HTERT RPE-1 (cell line): ENCODE measurements around the gene TM4SF18.
"Not testable (repeated sequence)": the region's sequence is repeated elsewhere in the genome, so short reads cannot be mapped to it uniquely, and the experiment has no call there.

Experiments
- in situ Hi-C: fragments of 300-500 bp; cut with MboI; formaldehyde crosslinking; loops from 4 replicates; pipeline ENCODE4 v1.14.3; 2020; ENCODE audit warnings: low sequenced_read_pairs

TM4SF18 gene, protein sequence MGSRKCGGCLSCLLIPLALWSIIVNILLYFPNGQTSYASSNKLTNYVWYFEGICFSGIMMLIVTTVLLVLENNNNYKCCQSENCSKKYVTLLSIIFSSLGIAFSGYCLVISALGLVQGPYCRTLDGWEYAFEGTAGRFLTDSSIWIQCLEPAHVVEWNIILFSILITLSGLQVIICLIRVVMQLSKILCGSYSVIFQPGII

DNA sequence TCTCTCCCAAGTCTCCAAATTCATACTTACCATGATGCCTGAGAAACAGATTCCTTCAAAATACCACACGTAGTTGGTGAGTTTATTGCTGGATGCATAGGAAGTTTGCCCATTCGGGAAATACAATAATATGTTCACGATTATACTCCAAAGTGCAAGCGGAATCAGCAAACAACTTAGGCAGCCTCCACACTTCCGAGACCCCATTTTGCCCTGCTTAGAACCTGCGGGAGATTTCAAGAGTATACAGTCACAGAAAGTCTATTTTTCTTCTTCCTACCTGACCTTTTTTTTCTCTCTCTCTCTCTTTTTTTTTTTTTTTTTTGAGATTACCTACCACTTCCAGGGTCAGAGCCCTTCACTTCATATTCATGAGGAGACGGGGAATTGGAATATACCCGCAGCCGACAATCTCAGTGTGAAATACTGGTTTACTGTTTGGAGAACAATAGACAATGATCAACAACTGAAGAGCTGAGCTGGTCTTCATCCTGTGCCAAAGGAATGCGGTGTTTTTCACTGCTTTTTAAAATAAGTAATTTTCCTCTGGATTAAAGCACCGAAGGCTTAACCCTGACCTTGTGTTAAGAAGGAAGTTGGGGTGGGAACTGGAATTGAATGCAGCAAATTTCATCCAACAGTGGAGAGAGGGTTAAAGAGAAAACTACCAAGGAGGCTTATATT is at the start of gene TM4SF18:
TM4SF18 (minus strand) TSS at position 461 of the 684 bp plus-strand sequence; CDS start at position 207, 254 bp downstream.
- in situ Hi-C loops = no loop called here

DNA sequence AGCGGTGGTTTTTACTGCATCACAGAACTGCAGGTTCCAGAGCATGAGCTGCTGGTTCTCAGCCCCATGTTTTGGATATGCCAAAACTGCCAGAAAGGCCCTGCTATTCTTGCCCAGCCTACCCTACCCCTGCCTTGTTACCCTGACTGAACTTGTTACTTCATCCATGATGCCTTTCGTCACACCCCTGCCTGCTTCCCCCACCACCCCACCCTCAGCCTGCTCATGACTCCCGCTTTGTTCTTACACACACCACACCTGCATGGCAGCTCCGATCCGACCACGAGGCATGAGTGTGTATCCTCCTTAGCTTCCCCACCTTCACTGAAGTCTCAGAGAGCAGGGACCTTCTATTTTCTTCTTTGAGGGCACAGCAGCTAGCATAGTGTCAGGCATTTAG is 49.1 kb upstream of the TM4SF18 start:
- in situ Hi-C loops = no loop called here

DNA sequence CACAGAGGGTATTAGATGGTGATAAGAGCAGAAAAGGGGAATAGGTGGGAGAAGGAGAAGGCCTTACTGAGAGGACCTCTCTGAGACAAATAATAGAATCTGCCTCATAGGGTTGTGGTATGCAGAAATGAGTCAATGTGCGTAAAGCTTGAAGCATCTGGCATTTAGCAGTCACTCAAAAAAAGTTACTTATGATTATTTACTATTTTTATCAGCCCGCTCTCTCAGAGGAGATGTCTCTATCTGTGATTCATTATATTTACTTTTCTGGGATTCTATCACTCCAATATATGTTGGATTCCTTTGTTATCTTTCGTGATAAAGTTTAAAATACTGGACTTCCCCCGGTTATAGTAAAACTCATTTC is 48.6 kb upstream of the TM4SF18 start:
- in situ Hi-C loops = no loop called here

DNA sequence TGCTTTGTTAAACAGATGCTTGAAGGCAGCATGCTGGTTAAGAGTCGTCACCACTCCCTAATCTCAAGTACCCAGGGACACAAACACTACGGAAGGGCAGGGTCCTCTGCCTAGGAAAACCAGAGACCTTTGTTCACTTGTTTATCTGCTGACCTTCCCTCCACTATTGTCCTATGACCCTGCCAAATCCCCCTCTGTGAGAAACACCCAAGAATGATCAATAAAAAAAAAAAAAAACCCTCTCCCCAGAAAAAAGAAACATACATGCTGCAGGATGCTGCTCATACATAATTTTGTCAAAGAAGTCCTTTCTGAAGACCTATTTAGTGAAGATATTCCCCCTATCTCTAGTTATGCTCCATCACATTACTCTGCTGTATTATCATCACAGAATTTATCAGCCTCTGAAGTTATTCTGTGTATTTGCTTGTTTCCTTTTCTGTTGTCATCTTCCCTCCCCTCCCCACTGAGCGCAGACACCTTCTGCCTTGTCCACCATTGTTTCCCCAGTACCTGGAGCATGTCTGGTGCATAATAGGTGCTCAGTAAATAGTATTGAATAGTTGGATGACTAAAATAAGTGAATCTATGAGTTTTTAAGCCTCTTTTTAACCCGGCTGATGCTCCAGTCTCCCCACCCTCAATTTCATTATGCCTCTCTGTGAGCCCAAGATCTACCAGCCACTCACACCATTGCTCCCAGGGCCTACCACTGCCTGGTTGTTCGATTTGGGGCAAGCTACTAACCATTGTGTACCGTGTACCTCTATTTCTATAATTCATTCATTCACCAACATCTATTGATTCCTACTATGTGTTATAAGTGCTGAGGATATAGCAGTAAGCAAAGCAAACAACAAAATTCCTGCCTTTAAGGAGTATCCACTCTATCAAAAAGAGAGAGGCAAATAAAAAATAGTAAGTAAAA is 48.0 kb upstream of the TM4SF18 start:
- in situ Hi-C loops = no loop called here

DNA sequence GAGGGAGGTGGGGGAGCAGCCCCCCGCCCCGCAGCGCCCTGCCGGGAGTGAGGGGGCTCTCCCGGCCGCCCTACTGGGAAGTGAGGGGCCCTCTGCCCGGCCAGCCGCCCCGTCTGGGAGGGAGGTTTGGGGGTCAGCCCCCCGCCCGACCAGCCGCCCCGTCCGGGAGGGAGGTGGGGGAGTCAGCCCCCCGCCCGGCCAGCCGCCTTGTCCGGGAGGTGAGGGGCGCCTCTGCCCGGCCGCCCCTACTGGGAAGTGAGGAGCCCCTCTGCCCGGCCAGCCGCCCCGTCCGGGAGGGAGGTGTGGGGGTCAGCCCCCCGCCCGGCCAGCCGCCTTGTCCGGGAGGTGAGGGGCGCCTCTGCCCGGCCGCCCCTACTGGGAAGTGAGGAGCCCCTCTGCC is 46.8 kb upstream of the TM4SF18 start:
- in situ Hi-C loops = not testable (repeated sequence)

DNA sequence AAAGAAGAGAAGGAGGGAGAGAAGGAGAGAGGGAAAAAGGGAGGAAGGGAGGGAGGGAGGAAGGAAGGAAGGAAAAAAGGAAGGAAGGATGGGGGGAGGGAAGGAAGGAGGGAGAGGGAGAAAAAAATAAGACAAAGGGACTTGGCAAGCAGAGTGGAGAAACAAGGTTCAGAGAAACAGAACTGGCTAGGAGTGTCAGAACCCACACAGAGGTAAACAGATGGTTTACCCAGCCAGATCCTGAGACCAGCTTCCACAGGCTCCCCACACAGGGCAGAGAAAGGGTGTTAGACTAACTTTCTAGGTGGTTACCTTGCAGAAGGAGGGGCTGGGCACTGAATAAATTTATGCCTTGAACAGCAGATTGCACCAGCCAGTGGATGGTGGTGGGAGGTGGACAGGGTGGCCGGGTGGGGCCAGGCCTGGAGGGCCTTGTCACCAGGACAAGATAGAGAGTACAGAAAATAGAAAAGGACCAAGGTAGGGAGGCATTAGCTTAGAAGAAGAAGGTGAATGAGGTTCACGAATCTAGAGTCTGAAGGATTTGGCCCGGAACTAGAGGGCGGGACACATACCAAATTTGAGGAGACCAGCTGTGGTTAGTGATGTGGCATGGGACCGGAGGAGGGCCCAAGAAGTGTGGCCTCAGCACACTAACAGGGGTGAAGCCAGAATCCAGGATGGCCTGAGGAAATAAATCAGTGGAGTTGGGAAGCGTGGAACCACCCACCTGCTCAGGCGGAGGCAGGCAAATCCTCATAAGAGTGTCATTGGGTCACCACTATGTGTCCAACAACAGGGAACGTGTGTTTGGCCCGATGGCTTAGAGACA is 45.3 kb upstream of the TM4SF18 start:
- in situ Hi-C loops = no loop called here

DNA sequence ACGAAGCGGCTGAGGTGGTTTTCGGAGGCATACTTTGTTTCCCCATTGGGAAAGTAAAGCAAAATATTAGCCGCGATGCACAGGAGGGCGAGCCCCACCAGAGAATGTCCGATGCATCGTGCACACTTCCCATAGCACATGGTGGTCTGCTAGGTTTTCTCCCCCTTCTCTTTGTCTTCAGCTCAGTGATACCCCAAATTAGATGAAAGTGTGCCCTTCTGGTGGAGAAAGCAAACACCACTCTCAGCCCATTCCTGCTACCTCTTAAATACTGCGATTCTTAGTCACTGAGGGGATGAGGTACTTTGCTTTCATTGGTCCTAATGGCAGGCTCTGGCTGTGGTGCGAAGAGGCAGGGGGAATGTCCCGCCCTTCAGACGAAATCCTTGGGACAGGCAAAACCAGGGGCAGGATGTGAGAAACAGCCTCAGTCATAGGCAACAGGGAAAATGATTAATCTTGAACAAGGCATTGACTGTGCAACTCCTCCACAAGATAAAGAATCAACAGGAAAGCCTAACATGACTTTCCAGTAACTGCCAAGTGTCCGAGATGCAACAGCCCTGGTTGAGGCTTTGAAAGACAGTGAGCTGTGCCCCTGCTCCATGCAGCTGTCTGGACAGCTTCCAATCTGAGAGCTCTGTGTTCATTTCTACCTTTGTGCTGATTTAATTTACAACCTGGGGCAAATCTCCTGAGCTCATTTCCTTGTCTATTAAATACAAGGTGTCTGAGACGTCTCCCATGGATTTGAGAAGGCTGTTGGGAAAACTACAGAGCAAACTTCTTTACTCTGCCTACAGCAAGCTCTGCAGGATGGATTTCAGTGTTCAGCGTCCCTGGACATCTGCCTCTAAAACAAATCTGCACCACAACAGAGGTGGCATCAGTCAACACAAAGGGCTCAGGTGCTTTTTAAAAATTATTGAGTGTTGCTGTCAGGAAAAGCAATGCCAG is 44.2 kb upstream of the TM4SF18 start, which contains the start of gene TM4SF1:
TM4SF1 (minus strand) TSS at position 242 of the 957 bp plus-strand sequence; CDS start at position 140, 102 bp downstream.
- in situ Hi-C loops = no loop called here

DNA sequence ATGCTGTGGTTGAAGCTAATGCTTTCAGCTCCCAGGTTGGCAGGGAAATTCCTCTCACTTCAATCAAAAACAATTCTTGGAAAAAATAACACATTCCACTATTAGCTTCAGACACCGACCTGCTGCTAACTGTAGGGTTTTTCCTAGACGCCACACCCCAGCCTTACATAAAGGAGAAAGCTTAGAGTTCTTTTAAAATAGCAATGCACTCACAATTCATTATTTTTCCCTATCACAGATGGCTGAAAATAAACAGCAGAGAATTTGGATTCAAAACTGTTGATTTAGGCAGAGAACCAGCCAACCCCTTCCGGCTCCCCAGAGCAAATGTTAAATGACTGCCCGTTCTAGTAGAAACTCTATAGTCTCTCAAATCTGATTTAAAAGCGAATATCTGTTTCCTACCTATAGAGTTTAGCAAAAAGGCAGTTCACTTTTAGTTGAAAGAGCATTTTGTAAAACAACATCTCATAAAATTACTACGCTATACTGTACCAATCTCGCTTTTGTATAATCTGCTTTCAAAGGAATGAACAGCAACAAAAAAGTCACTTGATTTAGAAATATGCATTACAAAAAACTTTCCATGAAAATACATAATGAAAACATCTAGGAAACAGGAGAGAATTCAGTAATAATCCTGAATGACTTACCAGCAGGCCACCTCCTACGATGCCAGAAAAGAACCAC is 43.4 kb upstream of the TM4SF18 start:
- in situ Hi-C loops = no loop called here

DNA sequence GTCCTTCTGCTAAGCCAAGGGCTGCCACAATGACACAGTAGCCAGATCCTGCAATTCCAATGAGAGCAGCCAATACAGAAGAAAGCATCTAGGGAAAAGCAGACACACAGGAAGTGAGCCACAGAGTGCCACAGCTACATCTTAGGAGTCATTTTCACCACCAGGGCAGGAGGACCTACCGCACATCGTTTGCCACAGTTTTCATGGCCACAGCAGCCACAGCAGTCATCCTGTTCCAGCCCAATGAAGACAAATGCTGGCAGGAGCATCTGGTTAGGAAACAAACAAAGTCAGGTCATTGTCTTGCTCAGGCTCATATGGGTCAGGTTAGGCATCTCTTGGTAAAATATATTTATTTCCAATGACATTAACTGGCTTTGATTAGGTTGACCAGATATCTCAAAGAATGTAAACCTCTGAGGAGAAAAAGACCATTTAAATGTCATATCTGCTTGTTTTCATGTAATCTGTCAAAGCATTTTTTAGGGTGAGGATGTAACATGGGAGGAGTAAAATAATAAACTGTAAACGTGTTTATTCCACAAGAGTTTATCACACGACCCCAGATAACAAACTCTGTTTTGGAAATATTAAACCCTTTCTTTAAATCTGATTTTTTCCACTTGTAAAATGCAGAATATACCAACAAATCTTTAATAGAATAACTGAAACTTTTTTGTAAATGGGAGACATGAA is 42.2 kb upstream of the TM4SF18 start:
- in situ Hi-C loops = no loop called here

DNA sequence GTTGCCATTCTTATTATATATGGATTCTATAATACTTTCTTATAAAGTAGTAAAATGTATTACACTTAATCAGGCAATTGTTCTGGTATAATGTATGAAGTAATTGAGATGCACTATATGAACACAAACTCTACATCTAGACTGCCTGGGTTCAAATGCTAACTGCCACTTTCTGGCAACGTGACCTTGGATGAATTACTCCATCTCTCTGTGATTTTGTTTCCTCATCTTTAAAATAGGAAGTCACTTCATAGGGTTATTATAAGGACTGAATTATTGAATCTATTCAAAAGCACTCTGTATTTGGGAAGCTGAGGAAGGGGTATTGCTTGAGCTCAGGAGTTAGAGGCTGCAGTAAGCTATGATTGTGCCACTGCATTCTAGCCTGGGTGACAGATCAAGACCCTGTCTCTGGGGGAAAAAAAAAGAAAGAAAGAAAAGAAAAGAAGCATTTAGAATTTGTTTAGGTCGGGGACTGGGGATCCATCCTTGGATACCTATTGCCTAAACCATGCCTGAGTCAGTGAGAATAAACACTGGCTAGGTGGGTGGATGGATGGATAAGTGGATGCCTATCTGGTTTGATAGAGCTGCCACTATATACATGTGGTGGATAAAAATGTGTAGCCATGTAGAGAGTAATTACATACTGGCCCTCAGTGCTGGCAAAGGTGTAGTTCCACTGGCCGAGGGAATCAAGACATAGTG is 41.5 kb upstream of the TM4SF18 start:
- in situ Hi-C loops = no loop called here

DNA sequence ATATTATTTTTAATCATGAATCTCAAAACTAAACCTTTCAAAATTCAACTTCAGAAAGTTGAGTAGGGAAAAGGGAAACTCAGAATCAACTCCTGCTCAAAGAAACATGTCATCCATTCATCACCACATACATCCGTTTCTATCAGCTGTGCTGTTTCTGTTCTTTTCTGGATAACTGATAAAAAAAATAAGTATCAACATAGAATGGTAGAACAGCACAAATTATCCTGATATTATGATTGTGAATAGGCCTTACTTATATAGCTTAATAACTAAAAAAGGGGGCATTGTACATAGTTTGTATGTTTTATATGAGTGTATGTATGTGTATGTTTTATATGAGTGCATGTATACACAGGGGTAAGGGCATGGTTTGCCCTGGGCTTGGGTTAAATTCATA is 41.0 kb upstream of the TM4SF18 start:
- in situ Hi-C loops = no loop called here

DNA sequence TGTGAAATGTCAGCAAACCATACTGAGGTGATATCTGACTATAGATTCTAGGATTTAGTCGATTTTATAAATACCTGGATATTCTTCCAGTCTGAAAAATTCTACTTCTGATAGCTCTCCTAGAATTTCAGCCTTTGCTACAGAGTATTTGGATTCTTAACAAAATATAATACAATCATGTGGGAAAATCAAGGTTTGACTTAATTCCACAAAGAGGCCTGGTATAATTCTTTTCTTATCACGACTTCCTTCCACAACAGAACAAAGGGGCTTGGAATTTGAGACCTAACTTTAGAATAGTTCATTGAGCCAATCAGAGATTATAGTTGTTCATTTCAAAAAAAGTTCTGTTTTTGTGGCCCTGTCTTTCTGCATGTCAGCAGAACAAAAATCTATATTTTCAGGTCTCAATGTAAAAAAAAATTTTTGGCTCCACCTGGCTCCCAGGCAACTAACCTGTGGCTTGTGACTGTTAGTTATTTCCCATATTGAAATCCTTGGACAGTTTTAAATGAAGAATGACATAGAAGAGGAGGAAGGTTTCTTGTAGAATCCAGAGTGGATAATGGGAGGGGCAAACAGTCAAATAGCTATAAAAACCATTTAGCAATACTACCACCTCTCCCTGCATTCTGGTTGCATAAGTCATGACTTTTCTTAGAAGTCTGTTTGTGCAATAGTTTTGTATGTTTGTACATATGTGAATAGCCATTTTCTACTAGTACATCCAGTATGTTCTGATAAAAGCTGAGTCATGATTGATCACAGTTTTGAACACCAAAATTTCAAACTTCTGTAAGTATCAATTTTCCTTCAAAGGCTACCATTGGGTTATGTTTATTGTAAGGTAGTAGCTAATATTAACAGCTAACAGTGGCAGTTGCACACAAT is 40.0 kb upstream of the TM4SF18 start:
- in situ Hi-C loops = no loop called here

DNA sequence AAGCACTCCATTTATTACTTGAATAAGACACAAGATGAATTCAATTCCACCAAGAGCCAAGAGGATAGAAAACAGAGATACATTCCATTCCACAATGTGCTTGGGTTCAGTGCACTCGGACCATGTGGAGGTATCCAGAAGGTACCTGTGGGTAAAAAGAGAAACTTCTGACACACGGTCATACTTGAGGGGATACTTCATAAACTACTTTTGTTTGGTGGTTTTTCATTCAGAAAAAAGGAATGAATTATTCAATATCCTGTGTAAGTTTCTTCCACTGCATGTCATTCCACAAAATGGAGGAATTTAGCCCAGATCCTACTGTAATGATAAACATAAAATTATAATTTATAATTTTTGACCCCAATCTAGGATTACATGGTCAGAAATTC is 38.3 kb upstream of the TM4SF18 start:
- in situ Hi-C loops = no loop called here

DNA sequence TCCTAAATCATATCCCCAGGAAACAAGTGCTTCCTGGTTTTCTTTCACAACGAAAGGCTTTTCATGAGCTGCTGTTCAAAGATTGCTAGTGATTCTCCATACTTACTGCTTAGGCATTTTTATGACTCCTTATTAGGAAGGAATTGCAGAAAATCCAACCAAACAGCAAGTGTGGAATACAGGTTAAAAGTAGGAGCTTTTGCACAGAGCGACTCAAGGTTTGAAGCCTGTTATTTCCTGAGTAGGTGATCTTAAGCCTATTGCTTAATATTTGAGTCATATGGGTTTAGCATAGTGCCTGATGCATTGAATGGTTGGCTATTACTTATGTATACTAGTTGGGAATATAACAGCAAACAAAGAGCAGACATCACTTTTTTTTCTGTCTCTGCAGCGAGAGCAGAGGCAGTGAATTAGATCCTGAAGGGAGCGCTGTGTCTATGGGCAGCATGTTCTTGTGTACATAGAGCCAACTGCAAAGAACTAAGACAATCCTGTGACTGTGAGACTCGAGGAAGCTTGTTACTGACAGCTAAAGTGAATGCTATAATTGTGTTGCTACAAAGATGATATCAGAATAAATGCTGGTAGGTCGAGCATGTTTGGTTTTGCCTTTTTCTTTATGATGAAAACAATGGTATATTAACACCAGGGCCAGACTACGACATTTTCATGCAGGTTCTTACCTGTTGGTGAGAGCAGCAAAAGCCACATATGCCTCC is 37.7 kb upstream of the TM4SF18 start:
- in situ Hi-C loops = no loop called here

DNA sequence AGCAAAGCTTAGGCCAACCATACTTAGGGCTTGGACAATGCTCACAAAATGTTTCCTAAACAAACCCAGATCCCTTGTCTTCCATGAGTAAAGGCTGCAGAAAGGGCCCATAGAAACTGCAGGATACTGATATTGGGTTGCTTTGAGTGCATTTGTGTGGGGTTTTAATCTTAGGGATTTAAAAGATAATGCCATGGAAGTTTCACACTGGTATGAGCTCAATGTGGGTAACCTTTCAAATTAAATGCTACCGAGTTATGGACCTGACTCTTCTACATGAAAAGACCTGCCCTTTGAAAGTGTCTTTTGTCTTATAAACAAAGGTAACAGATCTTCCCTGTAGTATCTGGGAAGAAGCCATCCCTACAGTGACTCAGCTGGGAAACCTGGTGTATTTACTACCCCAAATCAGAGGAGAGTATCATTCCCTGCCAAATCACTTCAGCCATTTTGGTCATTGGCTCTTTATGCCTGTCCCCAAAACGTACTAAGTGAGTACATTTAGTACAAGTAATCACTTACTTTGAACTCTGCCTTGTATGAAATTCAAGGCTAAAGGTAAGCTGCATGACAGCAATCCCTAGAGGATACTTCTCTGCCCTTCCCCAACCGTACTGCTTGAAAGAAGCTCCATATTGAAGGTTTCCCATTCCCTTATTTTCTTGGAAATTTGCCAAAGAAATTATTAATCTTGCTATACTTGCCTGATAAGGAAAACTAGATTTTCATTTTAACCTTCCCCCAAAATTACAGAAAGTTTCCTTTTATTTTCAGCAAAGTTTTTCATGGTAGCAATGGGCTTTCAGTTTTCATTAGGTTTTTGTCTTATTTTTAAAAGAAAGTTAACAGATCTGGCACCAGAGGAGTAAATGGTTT is 36.8 kb upstream of the TM4SF18 start:
- in situ Hi-C loops = no loop called here
